ENCODE data around the gene TRPV4.

- TF ChIP-seq, protein P1, sequence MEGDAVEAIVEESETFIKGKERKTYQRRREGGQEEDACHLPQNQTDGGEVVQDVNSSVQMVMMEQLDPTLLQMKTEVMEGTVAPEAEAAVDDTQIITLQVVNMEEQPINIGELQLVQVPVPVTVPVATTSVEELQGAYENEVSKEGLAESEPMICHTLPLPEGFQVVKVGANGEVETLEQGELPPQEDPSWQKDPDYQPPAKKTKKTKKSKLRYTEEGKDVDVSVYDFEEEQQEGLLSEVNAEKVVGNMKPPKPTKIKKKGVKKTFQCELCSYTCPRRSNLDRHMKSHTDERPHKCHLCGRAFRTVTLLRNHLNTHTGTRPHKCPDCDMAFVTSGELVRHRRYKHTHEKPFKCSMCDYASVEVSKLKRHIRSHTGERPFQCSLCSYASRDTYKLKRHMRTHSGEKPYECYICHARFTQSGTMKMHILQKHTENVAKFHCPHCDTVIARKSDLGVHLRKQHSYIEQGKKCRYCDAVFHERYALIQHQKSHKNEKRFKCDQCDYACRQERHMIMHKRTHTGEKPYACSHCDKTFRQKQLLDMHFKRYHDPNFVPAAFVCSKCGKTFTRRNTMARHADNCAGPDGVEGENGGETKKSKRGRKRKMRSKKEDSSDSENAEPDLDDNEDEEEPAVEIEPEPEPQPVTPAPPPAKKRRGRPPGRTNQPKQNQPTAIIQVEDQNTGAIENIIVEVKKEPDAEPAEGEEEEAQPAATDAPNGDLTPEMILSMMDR (IDR thresholded peaks at IDR 0.05): no peak
- no peak for TF ChIP-seq POLR2A (IDR thresholded peaks at IDR 0.05)
Measured at GRCh38 chr12:109802828-109803227, 30.4 kb downstream of the TRPV4 start.

Measured in body of pancreas (tissue), 4 donors.